A673 (cell line): ENCODE measurements around the gene FHL1. TPM values are rescaled to one million over a fixed set of nuclear protein-coding genes. Genes with fewer than 3 reads are reported as not detected.

ENCODE experiments used
- BruUV-seq: library from RNA; stranded (reverse); fragments of 400-500 nt; replicated peaks from 2 replicates; lab custom pipeline; 2021; lab: Mats Ljungman, UMichigan
- CTCF ChIA-PET: fragments of 300-600 bp; sonication (Branson Sonifier 250); formaldehyde crosslinking; loops from one replicate; lab custom pipeline; 2022; ENCODE audit warnings: antibody characterized with exemption; lab: Charles Lee
- POLR2A ChIA-PET: fragments of 300-600 bp; sonication (Branson Sonifier 250); formaldehyde crosslinking; loops from one replicate; lab custom pipeline; 2022; ENCODE audit warnings: antibody characterized with exemption; ENCODE audit not compliant: low non-redundant PET; lab: Charles Lee
- DNase-seq: peaks from one replicate; pipeline ENCODE4 v3.0.0-alpha.2; 2015; ENCODE audit warnings: low spot score
- H3K27ac ChIP-seq: fragments of 200-600 bp; sonication (generic); 2 replicates; pipeline ENCODE4 v1.5.1; 2016; ENCODE audit warnings: mixed run types, low read depth, mild to moderate bottlenecking, mixed read lengths, antibody characterized with exemption, low read length; ENCODE audit not compliant: poor library complexity, severe bottlenecking
- H3K27me3 ChIP-seq: fragments of 200-600 bp; sonication (generic); replicated peaks from 2 replicates; pipeline ENCODE4 v1.6.1; 2017; ENCODE audit warnings: mixed run types, low read depth, mild to moderate bottlenecking, mixed read lengths, antibody characterized with exemption, low read length; ENCODE audit not compliant: insufficient read depth, poor library complexity
- H3K36me3 ChIP-seq: fragments of 200-600 bp; sonication (generic); 2 replicates; pipeline ENCODE4 v1.6.1; 2016; ENCODE audit warnings: mixed run types, mild to moderate bottlenecking, mixed read lengths, antibody characterized with exemption, low read length; ENCODE audit not compliant: insufficient read depth, poor library complexity, severe bottlenecking
- H3K4me1 ChIP-seq: fragments of 200-600 bp; sonication (generic); 2 replicates; pipeline ENCODE4 v1.6.1; 2017; ENCODE audit warnings: mixed run types, mild to moderate bottlenecking, mixed read lengths, antibody characterized with exemption, low read length; ENCODE audit not compliant: insufficient read depth, poor library complexity, severe bottlenecking
- H3K4me3 ChIP-seq: fragments of 200-600 bp; sonication (generic); 2 replicates; pipeline ENCODE4 v1.5.1; 2016; ENCODE audit warnings: low read depth, mixed run types, mild to moderate bottlenecking, mixed read lengths, low read length; ENCODE audit not compliant: poor library complexity, severe bottlenecking
- H3K9me3 ChIP-seq: fragments of 200-600 bp; sonication (generic); 2 replicates; pipeline ENCODE4 v1.6.1; 2016; ENCODE audit warnings: mixed run types, low read depth, mild to moderate bottlenecking, mixed read lengths, antibody characterized with exemption, low read length; ENCODE audit not compliant: poor library complexity, severe bottlenecking
- CTCF ChIP-seq: fragments of 300-800, 200-600 bp; sonication (generic); conservative IDR thresholded peaks from 2 replicates; pipeline ENCODE4 v1.5.1; 2017; ENCODE audit warnings: low read depth, mild to moderate bottlenecking, antibody characterized with exemption, low read length, moderate library complexity, mixed read lengths
- EZH2 ChIP-seq: fragments of 200-600 bp; sonication (generic); IDR thresholded peaks from 2 replicates; pipeline ENCODE4 v1.6.1; 2017; ENCODE audit warnings: borderline replicate concordance, low read depth, mild to moderate bottlenecking, mixed read lengths, antibody characterized with exemption, low read length; ENCODE audit not compliant: poor library complexity, severe bottlenecking
- intact Hi-C: fragments of 100-400 bp; cut with micrococcal nuclease; formaldehyde crosslinking; loops from one replicate; pipeline ENCODE4 v1.10.0; 2022; ENCODE audit not compliant: unreplicated experiment
- total RNA-seq: library from RNA; stranded (reverse); gene quantifications from 2 replicates; pipeline ENCODE4 v1.2.3, GENCODE V29; 2021

Gene FHL1
- total RNA-seq, 1 experiment from 2014 or later: 14.9 TPM

DNA sequence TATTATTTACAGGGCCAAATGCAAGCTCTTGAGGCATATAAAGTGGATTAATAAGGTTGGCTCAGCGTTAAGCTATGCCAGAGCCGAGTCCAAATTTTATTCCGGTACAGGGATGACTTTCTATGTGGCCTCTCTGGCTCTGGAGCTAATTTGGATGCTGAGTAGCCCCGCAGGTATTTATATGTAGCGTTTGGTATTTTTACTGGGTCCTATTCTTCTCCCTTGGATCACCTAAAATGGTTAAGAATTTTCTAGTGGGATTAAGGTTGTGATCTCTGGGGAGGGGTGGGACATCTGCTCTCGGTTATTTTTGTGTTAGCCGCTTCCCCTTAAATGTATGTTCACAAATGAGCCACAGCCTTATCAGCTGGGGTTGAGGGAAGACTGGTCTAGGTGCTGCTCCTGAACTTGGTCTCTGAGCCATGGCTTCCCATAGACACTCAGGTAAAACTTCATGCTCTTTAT lies 49.4 kb downstream of the FHL1 start:
- no peak for DNase-seq
- Histone ChIP-seq H3K9me3 (no peaks in the 10 kb centered on the region), H3K27ac (no peak overlapping the region), H3K4me1 (no peaks in the 10 kb centered on the region), H3K36me3 (no peaks in the 10 kb centered on the region), H3K27me3 (peaks cover 9% of the 10 kb centered on the region), H3K4me3 (no peak overlapping the region)
- intact Hi-C loops: no loop called here
- BruUV-seq: no TSS peak
- no peak for TF ChIP-seq CTCF
- TF ChIP-seq EZH2: no peak
- ChIA-PET CTCF (no interaction called here), POLR2A (no interaction called here)

DNA sequence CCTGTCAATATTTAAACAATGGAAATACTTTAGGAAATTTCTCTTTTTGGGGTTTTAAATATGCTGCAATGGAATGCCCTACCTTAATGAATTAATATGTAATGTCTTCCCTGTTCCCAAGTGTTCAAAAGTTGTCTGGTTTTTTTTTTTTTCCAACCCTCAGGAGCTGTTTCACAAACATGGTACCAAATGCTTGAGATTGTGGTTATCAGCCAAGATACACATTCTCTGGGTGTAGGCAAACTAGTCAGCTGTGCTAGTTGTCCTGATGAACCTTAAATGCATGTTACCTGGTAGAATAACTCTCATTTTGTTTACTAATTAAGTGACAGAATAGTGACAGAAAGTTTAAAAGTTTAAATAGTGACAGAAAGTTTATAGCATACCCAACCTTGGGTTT lies 50.7 kb downstream of the FHL1 start:
- no peak for DNase-seq
- no peaks in the 10 kb centered on the region for H3K4me1 ChIP-seq
- H3K4me3 ChIP-seq: no peak overlapping the region
- no peaks in the 10 kb centered on the region for H3K36me3 ChIP-seq
- no peaks in the 10 kb centered on the region for H3K9me3 ChIP-seq
- no peak overlapping the region for H3K27ac ChIP-seq
- no TSS peak for BruUV-seq
- POLR2A ChIA-PET: no interaction called here
- TF ChIP-seq CTCF (no peak), EZH2 (no peak)
- intact Hi-C loops: no loop called here
- peaks cover 9% of the 10 kb centered on the region for H3K27me3 ChIP-seq
- CTCF ChIA-PET: no interaction called here

DNA sequence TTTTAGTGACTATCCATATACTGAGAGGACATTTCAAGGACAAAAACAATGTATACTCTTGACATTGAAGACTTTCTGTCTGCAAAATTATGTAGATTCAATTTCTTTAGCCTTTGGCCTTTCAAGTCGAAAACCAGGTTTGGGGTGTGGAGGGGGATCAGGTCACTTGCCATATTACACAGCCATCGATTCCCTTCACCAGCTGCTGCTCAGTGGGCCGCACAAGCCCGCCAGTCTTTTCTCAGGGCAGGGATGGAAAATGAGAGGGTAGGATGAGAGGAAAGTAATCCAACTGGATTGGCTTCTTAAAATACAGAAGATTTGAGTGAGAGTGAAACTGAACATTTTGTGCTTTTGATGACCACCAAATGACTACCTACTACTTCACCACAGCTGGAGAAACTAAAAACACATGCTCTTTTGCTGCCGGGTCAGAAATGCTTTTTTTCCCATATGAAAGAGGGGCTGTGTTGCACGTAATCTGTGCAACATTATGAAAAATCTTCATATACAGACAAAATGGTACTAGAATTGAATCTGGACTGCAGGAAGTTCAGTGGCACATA lies 51.4 kb downstream of the FHL1 start:
- TF ChIP-seq CTCF: no peak
- no peak for TF ChIP-seq EZH2
- Histone ChIP-seq H3K4me3 (no peak overlapping the region), H3K36me3 (no peaks in the 10 kb centered on the region), H3K4me1 (no peaks in the 10 kb centered on the region), H3K27ac (no peak overlapping the region), H3K27me3 (peaks cover 9% of the 10 kb centered on the region), H3K9me3 (no peaks in the 10 kb centered on the region)
- CTCF ChIA-PET: no interaction called here
- intact Hi-C loops: no loop called here
- no peak for DNase-seq
- no TSS peak for BruUV-seq
- POLR2A ChIA-PET: no interaction called here
